ENCODE results near the gene DBT.
"Not testable (repeated sequence)": the region's sequence is repeated elsewhere in the genome, so short reads cannot be mapped to it uniquely, and the experiment has no call there.

Gene DBT

GRCh38 chr1:100250807-100251206 lies 1.2 kb upstream of the DBT start:
- no peak for DNase-seq (ENCODE audit: low read depth in 2 of 2)

GRCh38 chr1:100250264-100250663 lies 630 bp upstream of the DBT start:
- no peak for DNase-seq (ENCODE audit: low read depth in 2 of 2)

- no peak for DNase-seq (ENCODE audit: low read depth in 2 of 2)
Measured at GRCh38 chr1:100249155-100249536, 488 bp downstream of the DBT start.

GRCh38 chr1:100246738-100247137 lies 2.9 kb downstream of the DBT start:
- no peak for DNase-seq (ENCODE audit: low read depth in 2 of 2)

- DNase-seq (ENCODE audit: low read depth in 2 of 2) = no peak
Measured at GRCh38 chr1:100240631-100241030, 9.0 kb downstream of the DBT start.

GRCh38 chr1:100239961-100240360 lies 9.7 kb downstream of the DBT start:
- DNase-seq (ENCODE audit: low read depth in 2 of 2) = no peak

GRCh38 chr1:100237091-100237490 lies 12.5 kb downstream of the DBT start:
- no peak for DNase-seq (ENCODE audit: low read depth in 2 of 2)

- DNase-seq (ENCODE audit: low read depth in 2 of 2) = no peak
Measured at GRCh38 chr1:100234432-100234831, 15.2 kb downstream of the DBT start.

GRCh38 chr1:100233566-100233965 lies 16.1 kb downstream of the DBT start:
- DNase-seq (ENCODE audit: low read depth in 2 of 2) = not testable (repeated sequence)

GRCh38 chr1:100232156-100232555 lies 17.5 kb downstream of the DBT start:
- DNase-seq (ENCODE audit: low read depth in 2 of 2) = no peak

- no peak for DNase-seq (ENCODE audit: low read depth in 2 of 2)
Measured at GRCh38 chr1:100231721-100232120, 17.9 kb downstream of the DBT start.

- DNase-seq (ENCODE audit: low read depth in 2 of 2) = no peak
Measured at GRCh38 chr1:100230765-100231164, 18.9 kb downstream of the DBT start.

GRCh38 chr1:100229681-100230443 lies 19.8 kb downstream of the DBT start:
- no peak for DNase-seq (ENCODE audit: low read depth in 2 of 2)

GRCh38 chr1:100222428-100222827 lies 27.2 kb downstream of the DBT start:
- DNase-seq (ENCODE audit: low read depth in 2 of 2) = no peak

GRCh38 chr1:100219883-100220282 lies 29.8 kb downstream of the DBT start:
- DNase-seq (ENCODE audit: low read depth in 2 of 2) = no peak

- no peak for DNase-seq (ENCODE audit: low read depth in 2 of 2)
Measured at GRCh38 chr1:100219457-100219856, 30.2 kb downstream of the DBT start.

GRCh38 chr1:100217834-100218233 lies 31.8 kb downstream of the DBT start:
- no peak for DNase-seq (ENCODE audit: low read depth in 2 of 2)

- DNase-seq (ENCODE audit: low read depth in 2 of 2) = no peak
Measured at GRCh38 chr1:100215101-100215500, 34.5 kb downstream of the DBT start.

- DNase-seq (ENCODE audit: low read depth in 2 of 2) = no peak
Measured at GRCh38 chr1:100213141-100213540, 36.5 kb downstream of the DBT start.

GRCh38 chr1:100206301-100206700 lies 43.3 kb downstream of the DBT start:
- DNase-seq (ENCODE audit: low read depth in 2 of 2) = no peak

- not testable (repeated sequence) for DNase-seq (ENCODE audit: low read depth in 2 of 2)
Measured at GRCh38 chr1:100205593-100205992, 44.0 kb downstream of the DBT start.

GRCh38 chr1:100205103-100205502 lies 44.5 kb downstream of the DBT start:
- not testable (repeated sequence) for DNase-seq (ENCODE audit: low read depth in 2 of 2)

GRCh38 chr1:100202703-100203102 lies 46.9 kb downstream of the DBT start:
- DNase-seq (ENCODE audit: low read depth in 2 of 2) = not testable (repeated sequence)

GRCh38 chr1:100200060-100200459 lies 49.6 kb downstream of the DBT start:
- not testable (repeated sequence) for DNase-seq (ENCODE audit: low read depth in 2 of 2)

All from stimulated activated CD8-positive, alpha-beta memory T cell treated with anti-CD3 and anti-CD28 coated beads, Interleukin-2, amount 100 ng/mL, for 1 hour (primary cell).